SU-DHL-6 (cell line): Measurements from ENCODE around the gene TMEM94.
"Not testable (repeated sequence)": the region's sequence is repeated elsewhere in the genome, so short reads cannot be mapped to it uniquely, and the experiment has no call there.

Source experiments
- EZH2phosphoT487 ChIP-seq: fragments of 200-600 bp; sonication (generic), shearing (Covaris generic); conservative IDR thresholded peaks from 2 replicates; pipeline ENCODE4 v1.6.1; 2018; ENCODE audit warnings: mild to moderate bottlenecking, antibody characterized with exemption, low read length, moderate library complexity, mixed read lengths
- TF ChIP-seq, protein P1 (sequence below): fragments of 200-600 bp; sonication (generic); IDR thresholded peaks from one replicate; pipeline ENCODE4 v1.5.1; 2017; ENCODE audit warnings: antibody characterized with exemption, mild to moderate bottlenecking, low read length, moderate library complexity; ENCODE audit not compliant: insufficient read depth, poor library complexity, severe bottlenecking

DNA sequence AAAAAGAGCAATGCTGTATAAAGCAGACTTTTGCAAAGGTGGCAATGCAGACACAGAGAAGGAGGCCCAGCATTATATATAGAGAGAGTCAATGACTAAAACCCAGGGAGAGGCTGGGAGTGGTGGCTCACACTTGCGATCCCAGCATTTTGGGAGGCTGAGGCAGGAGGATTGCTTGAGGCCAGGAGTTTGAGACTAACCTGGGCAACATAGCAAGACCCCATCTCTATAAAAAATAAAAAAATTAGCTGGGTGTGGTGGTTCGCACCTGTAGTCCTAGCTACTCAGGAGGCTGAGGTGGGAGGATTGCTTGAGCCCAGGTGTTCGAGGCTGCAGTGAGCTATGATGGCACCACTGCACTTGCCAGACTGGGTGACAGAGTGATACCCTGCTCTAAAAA, 1.8 kb upstream of the TMEM94 start:
- TF ChIP-seq, protein P1, sequence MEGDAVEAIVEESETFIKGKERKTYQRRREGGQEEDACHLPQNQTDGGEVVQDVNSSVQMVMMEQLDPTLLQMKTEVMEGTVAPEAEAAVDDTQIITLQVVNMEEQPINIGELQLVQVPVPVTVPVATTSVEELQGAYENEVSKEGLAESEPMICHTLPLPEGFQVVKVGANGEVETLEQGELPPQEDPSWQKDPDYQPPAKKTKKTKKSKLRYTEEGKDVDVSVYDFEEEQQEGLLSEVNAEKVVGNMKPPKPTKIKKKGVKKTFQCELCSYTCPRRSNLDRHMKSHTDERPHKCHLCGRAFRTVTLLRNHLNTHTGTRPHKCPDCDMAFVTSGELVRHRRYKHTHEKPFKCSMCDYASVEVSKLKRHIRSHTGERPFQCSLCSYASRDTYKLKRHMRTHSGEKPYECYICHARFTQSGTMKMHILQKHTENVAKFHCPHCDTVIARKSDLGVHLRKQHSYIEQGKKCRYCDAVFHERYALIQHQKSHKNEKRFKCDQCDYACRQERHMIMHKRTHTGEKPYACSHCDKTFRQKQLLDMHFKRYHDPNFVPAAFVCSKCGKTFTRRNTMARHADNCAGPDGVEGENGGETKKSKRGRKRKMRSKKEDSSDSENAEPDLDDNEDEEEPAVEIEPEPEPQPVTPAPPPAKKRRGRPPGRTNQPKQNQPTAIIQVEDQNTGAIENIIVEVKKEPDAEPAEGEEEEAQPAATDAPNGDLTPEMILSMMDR = not testable (repeated sequence)
- TF ChIP-seq EZH2phosphoT487 = not testable (repeated sequence)
